Measurements from ENCODE around the gene TTC13.

The TTC13 gene

GRCh38 chr1:231021540-231022031 is 42.9 kb upstream of the TTC13 start:
- H3K4me3 ChIP-seq (ENCODE audit: low read depth, low read length) = no peak overlapping the region
- TF ChIP-seq CTCF (IDR thresholded peaks at IDR 0.05; ENCODE audit: insufficient read depth, low read length, missing control alignments) = no peak
- POLR2A ChIA-PET = no interaction called here
- DNase-seq (ENCODE audit: low read depth, low spot score) = no peak
- CTCF ChIA-PET = no interaction called here

- no peak overlapping the region for H3K4me3 ChIP-seq (ENCODE audit: low read depth, low read length)
- DNase-seq (ENCODE audit: low read depth, low spot score) = no peak
- POLR2A ChIA-PET = no interaction called here
- CTCF ChIA-PET = no interaction called here
- TF ChIP-seq CTCF (IDR thresholded peaks at IDR 0.05; ENCODE audit: insufficient read depth, low read length, missing control alignments) = no peak
Measured at GRCh38 chr1:231020816-231021215, 42.2 kb upstream of the TTC13 start.

- ChIA-PET POLR2A (no interaction called here), CTCF (no interaction called here)
- H3K4me3 ChIP-seq (ENCODE audit: low read depth, low read length) = no peak overlapping the region
- TF ChIP-seq CTCF (IDR thresholded peaks at IDR 0.05; ENCODE audit: insufficient read depth, low read length, missing control alignments) = no peak
- DNase-seq (ENCODE audit: low read depth, low spot score) = no peak
Measured at GRCh38 chr1:231020139-231020601, 41.5 kb upstream of the TTC13 start.

GRCh38 chr1:231019711-231020110 is 41.0 kb upstream of the TTC13 start:
- CTCF ChIA-PET = no interaction called here

GRCh38 chr1:231016966-231017365 is 38.3 kb upstream of the TTC13 start:
- CTCF ChIA-PET = interaction anchor here (1.0 to 1.6 kb wide), 2 partner anchors 20 to 188 kb away, joined by 4 to 5 read pairs; no protein-coding TSS in a partner anchor
- no peak for TF ChIP-seq CTCF (IDR thresholded peaks at IDR 0.05; ENCODE audit: insufficient read depth, low read length, missing control alignments)
- no peak for DNase-seq (ENCODE audit: low read depth, low spot score)
- no peak overlapping the region for H3K4me3 ChIP-seq (ENCODE audit: low read depth, low read length)
- POLR2A ChIA-PET = no interaction called here

More at GRCh38 chr1:231019711-231020110, 41.0 kb upstream of the TTC13 start:
- TF ChIP-seq CTCF (IDR thresholded peaks at IDR 0.05; ENCODE audit: insufficient read depth, low read length, missing control alignments) = no peak
- POLR2A ChIA-PET = no interaction called here
- DNase-seq (ENCODE audit: low read depth, low spot score) = no peak
- no peak overlapping the region for H3K4me3 ChIP-seq (ENCODE audit: low read depth, low read length)

GRCh38 chr1:231016234-231016633 is 37.6 kb upstream of the TTC13 start:
- ChIA-PET POLR2A (interaction anchor here (0.7 kb wide), 1 partner anchor 124 kb away, joined by 3 read pairs; no protein-coding TSS in a partner anchor), CTCF (interaction anchor here (1.0 to 1.6 kb wide), 2 partner anchors 21 to 189 kb away, joined by 4 to 5 read pairs; no protein-coding TSS in a partner anchor)
- no peak for DNase-seq (ENCODE audit: low read depth, low spot score)
- no peak for TF ChIP-seq CTCF (IDR thresholded peaks at IDR 0.05; ENCODE audit: insufficient read depth, low read length, missing control alignments)
- no peak overlapping the region for H3K4me3 ChIP-seq (ENCODE audit: low read depth, low read length)

Measured in AG04449 (cell line).